ENCODE data around the gene PDE7B.

The PDE7B gene

DNA sequence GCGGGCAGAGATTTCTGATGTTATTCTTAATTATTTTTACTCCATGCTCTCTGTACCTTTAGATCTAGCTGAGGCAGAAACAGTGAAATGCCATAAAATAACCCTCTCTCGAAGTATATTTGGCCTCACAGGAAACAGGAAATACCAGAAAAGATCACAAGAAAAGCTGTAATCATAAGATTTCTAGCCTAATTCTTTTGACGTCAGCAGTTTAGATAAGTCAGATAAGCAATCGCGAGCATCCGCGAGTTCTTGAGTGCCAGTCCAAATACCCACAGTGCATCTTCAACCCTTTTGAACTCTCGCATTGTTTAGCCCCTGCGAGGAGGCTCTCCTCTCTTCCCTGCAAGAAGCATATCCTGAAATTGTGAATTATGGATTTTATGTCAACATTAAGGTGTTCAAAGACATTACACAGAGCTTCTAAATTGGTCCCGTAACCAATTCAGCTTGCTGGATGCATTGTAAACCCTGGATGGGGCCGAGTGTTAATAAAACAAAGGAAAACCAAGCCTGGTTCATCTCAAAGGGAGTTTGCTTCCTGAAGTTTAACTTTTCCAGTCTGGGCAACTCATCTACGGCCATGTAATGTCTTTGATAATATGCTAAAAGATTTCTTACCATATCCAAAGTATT, 199.8 kb downstream of the PDE7B start:
- TF ChIP-seq, protein P1, sequence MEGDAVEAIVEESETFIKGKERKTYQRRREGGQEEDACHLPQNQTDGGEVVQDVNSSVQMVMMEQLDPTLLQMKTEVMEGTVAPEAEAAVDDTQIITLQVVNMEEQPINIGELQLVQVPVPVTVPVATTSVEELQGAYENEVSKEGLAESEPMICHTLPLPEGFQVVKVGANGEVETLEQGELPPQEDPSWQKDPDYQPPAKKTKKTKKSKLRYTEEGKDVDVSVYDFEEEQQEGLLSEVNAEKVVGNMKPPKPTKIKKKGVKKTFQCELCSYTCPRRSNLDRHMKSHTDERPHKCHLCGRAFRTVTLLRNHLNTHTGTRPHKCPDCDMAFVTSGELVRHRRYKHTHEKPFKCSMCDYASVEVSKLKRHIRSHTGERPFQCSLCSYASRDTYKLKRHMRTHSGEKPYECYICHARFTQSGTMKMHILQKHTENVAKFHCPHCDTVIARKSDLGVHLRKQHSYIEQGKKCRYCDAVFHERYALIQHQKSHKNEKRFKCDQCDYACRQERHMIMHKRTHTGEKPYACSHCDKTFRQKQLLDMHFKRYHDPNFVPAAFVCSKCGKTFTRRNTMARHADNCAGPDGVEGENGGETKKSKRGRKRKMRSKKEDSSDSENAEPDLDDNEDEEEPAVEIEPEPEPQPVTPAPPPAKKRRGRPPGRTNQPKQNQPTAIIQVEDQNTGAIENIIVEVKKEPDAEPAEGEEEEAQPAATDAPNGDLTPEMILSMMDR (conservative IDR thresholded peaks at IDR 0.05; ENCODE audit: low read depth, low read length): no peak
- no peak overlapping the region for H3K4me3 ChIP-seq (ENCODE audit: low read length)
- DNase-seq (ENCODE audit: low read depth): peak; percentile 86

DNA sequence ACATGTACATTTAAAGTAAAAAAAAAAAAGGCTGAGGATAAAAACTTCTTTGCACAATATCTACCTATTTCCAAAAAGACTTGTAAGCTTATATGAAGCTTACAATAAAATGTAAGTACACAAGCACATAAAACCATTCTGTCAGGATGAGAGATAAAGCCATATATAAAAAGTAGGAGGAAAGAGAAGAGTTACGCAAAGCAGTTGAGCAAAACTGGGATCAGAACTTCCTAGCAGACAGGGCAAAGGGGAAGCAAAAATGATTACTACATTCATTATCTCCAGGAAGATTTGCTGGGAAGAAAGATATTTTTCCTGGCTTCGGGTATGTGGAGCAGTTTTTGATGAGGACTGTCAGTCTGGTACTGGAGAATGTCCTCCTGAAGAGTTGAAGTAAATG, 200.5 kb downstream of the PDE7B start:
- no peak for DNase-seq (ENCODE audit: low read depth)
- TF ChIP-seq, protein P1 (conservative IDR thresholded peaks at IDR 0.05; ENCODE audit: low read depth, low read length): no peak
- no peak overlapping the region for H3K4me3 ChIP-seq (ENCODE audit: low read length)

DNA sequence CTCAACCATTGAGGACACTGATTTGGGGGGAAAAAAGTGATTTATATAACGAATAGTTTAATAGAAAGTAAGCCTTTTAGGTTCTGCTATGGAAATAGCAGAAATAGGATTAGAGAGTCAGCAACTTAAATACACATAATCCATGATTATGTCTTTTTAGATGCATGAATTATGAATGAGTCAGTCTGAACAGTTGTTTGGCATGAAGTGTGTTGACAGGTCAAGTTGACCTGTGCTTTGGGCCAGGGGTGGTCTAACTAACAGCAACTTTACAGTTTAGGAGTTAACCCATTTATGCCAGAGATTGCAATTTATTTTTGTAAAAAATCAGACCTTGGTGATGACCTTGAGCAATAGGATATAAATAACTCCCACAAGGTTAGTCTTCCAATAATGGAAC, 207.4 kb downstream of the PDE7B start:
- TF ChIP-seq, protein P1 (conservative IDR thresholded peaks at IDR 0.05; ENCODE audit: low read depth, low read length): no peak
- no peak overlapping the region for H3K4me3 ChIP-seq (ENCODE audit: low read length)
- peak; percentile 84 for DNase-seq (ENCODE audit: low read depth)

DNA sequence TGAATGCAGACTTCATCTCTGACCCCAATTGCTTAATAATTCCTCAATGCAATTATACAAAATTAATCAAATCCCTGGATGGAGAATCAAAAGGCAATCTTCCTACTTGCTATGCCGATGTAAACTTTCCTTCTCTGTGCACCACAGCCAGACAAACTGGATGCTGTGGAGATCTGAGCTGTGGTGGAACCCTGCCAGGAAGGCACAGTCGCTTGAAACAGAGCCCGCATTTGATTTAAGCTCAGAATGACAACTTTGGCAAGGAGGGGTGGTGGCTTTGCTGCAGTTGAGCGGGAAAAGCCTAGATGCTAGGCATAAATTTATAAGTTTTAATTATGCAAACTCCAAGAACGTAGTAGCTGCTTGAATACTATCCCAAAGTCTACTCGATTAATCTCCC, 207.8 kb downstream of the PDE7B start:
- no peak overlapping the region for H3K4me3 ChIP-seq (ENCODE audit: low read length)
- TF ChIP-seq, protein P1 (conservative IDR thresholded peaks at IDR 0.05; ENCODE audit: low read depth, low read length): no peak
- peak; percentile 50 for DNase-seq (ENCODE audit: low read depth)

DNA sequence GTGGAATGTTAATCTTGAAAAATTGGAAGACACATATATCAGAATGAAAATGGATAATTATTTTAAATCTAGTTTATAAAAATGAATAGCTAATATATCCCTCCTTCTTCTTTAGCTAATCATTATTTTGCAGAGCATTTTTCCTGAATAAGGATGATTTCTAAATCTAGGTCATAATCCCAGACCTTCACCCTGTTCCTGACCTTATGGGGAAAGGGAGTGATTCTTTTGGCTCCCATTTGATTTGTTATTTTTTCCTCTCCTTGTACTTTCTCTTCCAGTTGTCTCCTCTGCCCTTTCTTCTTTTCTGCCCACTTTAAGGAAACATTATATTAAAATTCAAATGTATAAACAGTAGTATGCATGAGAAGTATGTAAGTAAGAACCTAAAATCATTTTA, 208.6 kb downstream of the PDE7B start:
- no peak overlapping the region for H3K4me3 ChIP-seq (ENCODE audit: low read length)
- TF ChIP-seq, protein P1 (conservative IDR thresholded peaks at IDR 0.05; ENCODE audit: low read depth, low read length): no peak
- no peak for DNase-seq (ENCODE audit: low read depth)

DNA sequence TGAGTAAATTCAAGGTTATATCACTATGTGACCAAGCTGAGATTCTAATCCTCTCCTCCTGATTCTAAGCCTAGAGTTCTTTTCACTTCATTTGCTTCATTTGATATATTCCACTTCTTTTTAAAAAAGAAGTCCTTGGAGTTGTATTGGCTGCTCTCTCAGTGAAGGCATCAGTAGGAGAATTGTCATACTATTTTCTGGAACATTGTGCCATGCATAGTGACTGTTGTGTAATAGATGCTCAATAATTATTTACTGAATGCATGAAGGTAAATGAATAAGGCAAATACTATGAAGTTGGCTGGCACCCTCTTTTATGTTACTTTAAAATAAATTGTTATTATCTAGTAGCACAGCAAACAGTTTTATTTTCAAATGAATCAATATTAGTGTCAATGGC, 209.3 kb downstream of the PDE7B start:
- TF ChIP-seq, protein P1 (conservative IDR thresholded peaks at IDR 0.05; ENCODE audit: low read depth, low read length): no peak
- DNase-seq (ENCODE audit: low read depth): no peak
- no peak overlapping the region for H3K4me3 ChIP-seq (ENCODE audit: low read length)

DNA sequence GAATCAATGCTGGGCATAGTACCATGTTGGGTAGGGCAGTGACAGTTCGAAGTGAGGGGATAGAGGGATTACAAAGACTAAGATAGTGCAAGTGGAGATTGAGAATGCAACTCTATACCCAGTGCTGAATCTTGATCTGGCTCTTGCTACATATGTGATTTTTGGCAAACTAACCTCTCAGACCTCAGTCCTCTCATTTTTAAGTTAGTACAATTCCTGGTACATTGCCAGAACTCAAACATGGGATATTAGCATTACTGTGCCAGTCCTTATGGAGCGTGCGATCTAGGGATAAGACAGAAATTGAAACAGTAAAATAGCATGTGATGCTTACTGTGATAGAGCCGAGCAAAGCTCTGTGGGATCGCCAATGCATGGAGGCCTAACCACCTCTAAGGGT, 210.2 kb downstream of the PDE7B start:
- TF ChIP-seq, protein P1 (conservative IDR thresholded peaks at IDR 0.05; ENCODE audit: low read depth, low read length): no peak
- no peak for DNase-seq (ENCODE audit: low read depth)

More for the DNA sequence above, 210.2 kb downstream of the PDE7B start:
- no peak overlapping the region for H3K4me3 ChIP-seq (ENCODE audit: low read length)

Data from retinal pigment epithelial cell (primary cell).